MM.1S (cell line): ENCODE results near the gene BDNF.

Source experiments
- DNase-seq: peaks from one replicate; pipeline ENCODE4 v3.0.0-alpha.2; 2015
- H2AFZ ChIP-seq: fragments of 300-600 bp; sonication (generic); 2 replicates; pipeline ENCODE4 v1.6.0; 2016; ENCODE audit warnings: antibody characterized with exemption, low read length
- H3F3A ChIP-seq: fragments of 300-600 bp; sonication (generic); 2 replicates; pipeline ENCODE4 v1.6.1; 2016; ENCODE audit warnings: mild to moderate bottlenecking, antibody characterized with exemption, low read length, moderate library complexity, mixed read lengths; ENCODE audit not compliant: insufficient read depth
- H3K27ac ChIP-seq: fragments of 300-600 bp; sonication (generic); 2 replicates; pipeline ENCODE4 v1.5.1; 2016; ENCODE audit warnings: mild to moderate bottlenecking, low read length
- H3K27me3 ChIP-seq: fragments of 300-600 bp; sonication (generic); replicated peaks from 2 replicates; pipeline ENCODE4 v1.6.0; 2016; ENCODE audit warnings: low read length; ENCODE audit not compliant: insufficient read depth
- H3K36me3 ChIP-seq: fragments of 300-600 bp; sonication (generic); replicated peaks from 2 replicates; pipeline ENCODE4 v1.6.1; 2016; ENCODE audit warnings: mild to moderate bottlenecking, low read length, mixed read lengths; ENCODE audit not compliant: insufficient read depth
- H3K4me1 ChIP-seq: fragments of 300-600 bp; sonication (generic); 2 replicates; pipeline ENCODE4 v1.6.1; 2016; ENCODE audit warnings: low read length, mixed read lengths
- H3K4me2 ChIP-seq: fragments of 300-600 bp; sonication (generic); 2 replicates; pipeline ENCODE4 v1.6.0; 2016; ENCODE audit warnings: low read depth, low read length
- H3K4me3 ChIP-seq: fragments of 300-600 bp; sonication (generic); 2 replicates; pipeline ENCODE4 v1.5.1; 2016; ENCODE audit warnings: low read length, mixed read lengths
- H3K79me2 ChIP-seq: fragments of 300-600 bp; sonication (generic); 2 replicates; pipeline ENCODE4 v1.6.1; 2016; ENCODE audit warnings: mixed run types, low read length, mixed read lengths
- H3K9ac ChIP-seq: fragments of 300-600 bp; sonication (generic); 2 replicates; pipeline ENCODE4 v1.6.1; 2016; ENCODE audit warnings: low read length, mixed read lengths
- H3K9me2 ChIP-seq: fragments of 300-600 bp; sonication (generic); replicated peaks from 2 replicates; pipeline ENCODE4 v1.6.1; 2016; ENCODE audit warnings: mild to moderate bottlenecking, low read length, mixed read lengths; ENCODE audit not compliant: insufficient read depth
- H3K9me3 ChIP-seq: fragments of 300-600 bp; sonication (generic); replicated peaks from 2 replicates; pipeline ENCODE4 v1.6.1; 2016; ENCODE audit warnings: mild to moderate bottlenecking, low read length, mixed read lengths; ENCODE audit not compliant: insufficient read depth
- H4K20me1 ChIP-seq: fragments of 300-600 bp; sonication (generic); 2 replicates; pipeline ENCODE4 v1.6.1; 2016; ENCODE audit warnings: mild to moderate bottlenecking, low read length, moderate library complexity, mixed read lengths; ENCODE audit not compliant: insufficient read depth
- EZH2 ChIP-seq: fragments of 300-600 bp; sonication (generic); optimal IDR thresholded peaks from 2 replicates; pipeline ENCODE3; 2017; ENCODE audit warnings: low read depth, mild to moderate bottlenecking, antibody characterized with exemption, low read length, mixed read lengths
- EZH2phosphoT487 ChIP-seq: fragments of 300-600 bp; sonication (generic); IDR thresholded peaks from 2 replicates; pipeline ENCODE4 v1.6.1; 2018; ENCODE audit warnings: antibody characterized with exemption, low read length
- TF ChIP-seq, protein P1 (sequence below): fragments of 300-600 bp; sonication (generic); IDR thresholded peaks from 2 replicates; pipeline ENCODE4 v1.5.1; 2016; ENCODE audit warnings: antibody characterized with exemption, low read length, mixed read lengths

BDNF gene

DNA sequence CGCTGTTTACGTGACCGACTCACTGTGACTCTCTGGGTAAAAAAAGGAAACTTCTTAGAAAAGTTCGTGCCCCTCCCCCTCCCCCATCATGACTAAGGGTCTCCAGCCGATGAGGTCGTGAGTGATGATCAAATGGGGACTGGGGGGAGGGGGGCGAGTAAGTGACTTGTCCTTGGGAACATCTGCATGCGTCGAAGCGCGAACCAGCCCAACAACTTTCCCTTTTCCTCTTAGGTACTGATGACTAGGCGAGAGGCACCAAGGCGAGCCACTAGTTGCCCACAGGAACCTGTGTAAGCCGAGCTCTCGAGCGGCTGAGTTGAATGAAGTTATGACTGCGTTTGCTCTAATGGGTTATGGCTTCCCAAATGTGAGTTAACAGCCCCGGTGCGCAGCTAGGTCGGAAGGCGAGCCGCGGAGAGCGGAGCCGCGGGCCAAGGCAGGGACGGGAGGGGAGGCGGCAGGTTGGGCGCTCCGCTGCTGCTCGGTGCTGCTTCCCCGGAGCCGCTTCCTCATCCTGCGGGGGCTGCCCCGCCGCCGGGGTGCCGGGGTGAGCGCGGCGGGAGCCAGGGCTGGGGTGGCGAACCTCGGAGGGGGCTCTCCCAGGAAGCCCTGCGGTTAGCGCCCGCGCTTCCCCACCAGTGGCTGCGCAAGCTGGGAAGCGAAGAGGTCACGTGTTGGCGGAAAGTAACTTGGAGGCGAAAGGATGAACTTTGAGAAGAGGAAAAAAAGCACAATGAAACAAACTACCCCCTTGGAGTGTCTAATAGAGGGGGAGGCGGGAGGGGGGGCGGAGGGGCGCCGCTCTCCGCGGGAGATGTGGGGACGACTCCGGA, 22.1 kb upstream of the BDNF start:
- H3K27ac ChIP-seq, result no peak overlapping the region
- peak overlapping the region; percentile 13 for H3K4me3 ChIP-seq
- H3K4me2 ChIP-seq, result peak overlapping the region; percentile 59; the same call in 1 of the 2 replicates
- no peaks in the 10 kb centered on the region for H3K9me3 ChIP-seq
- peak; percentile 37 for DNase-seq
- no peaks in the 10 kb centered on the region for H3K9me2 ChIP-seq
- H3K4me1 ChIP-seq, result no peaks in the 10 kb centered on the region
- TF ChIP-seq EZH2phosphoT487, result no peak
- no peak for TF ChIP-seq EZH2
- TF ChIP-seq, protein P1, sequence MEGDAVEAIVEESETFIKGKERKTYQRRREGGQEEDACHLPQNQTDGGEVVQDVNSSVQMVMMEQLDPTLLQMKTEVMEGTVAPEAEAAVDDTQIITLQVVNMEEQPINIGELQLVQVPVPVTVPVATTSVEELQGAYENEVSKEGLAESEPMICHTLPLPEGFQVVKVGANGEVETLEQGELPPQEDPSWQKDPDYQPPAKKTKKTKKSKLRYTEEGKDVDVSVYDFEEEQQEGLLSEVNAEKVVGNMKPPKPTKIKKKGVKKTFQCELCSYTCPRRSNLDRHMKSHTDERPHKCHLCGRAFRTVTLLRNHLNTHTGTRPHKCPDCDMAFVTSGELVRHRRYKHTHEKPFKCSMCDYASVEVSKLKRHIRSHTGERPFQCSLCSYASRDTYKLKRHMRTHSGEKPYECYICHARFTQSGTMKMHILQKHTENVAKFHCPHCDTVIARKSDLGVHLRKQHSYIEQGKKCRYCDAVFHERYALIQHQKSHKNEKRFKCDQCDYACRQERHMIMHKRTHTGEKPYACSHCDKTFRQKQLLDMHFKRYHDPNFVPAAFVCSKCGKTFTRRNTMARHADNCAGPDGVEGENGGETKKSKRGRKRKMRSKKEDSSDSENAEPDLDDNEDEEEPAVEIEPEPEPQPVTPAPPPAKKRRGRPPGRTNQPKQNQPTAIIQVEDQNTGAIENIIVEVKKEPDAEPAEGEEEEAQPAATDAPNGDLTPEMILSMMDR, result no peak
- no peaks in the 10 kb centered on the region for H3K36me3 ChIP-seq
- H3F3A ChIP-seq, result no peaks in the 10 kb centered on the region
- no peaks in the 10 kb centered on the region for H4K20me1 ChIP-seq
- no peaks in the 10 kb centered on the region for H3K79me2 ChIP-seq
- no peak overlapping the region for H3K9ac ChIP-seq
- H2AFZ ChIP-seq, result no peak overlapping the region
- no peaks in the 10 kb centered on the region for H3K27me3 ChIP-seq

DNA sequence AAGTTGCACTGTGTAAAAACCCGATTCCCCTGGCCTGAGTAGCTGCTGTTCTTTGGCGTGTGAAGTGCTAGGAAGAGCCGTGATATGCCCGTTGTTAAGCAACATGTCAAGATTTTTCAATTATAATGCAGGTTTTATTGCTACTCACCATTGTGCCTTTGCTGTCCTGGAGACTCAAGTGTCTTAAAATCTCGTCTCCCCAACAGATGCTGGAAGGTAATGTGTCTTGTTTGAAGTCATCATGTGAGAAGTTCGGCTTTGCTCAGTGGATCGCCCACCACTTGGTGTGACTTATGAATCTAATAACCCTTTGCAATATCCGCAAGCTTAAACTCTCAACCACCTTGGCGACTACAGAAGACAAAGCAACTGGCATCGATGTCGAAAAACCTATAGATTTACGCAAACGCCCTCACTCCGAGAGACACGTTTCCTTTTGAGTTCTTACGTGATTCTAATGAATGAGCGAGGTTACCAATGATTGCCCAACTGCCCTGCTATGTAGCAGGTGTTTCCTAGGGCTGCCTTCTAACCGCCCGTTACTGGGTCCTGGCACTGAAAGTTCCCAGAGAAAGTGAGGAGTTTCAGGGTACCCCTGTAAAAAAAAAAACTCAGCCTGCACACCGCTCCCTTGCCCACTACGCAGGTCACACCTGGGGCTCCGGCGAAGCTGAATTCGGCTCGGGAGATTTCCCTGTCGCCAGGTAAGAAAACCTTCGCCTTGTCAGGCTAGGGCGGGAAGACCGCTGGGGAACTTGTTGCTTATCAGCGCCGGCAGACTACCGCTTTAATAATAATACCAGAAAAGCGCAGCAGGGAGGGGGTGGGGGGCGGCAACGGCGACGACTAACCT, 21.2 kb upstream of the BDNF start:
- H3K9ac ChIP-seq, result no peak overlapping the region

DNA sequence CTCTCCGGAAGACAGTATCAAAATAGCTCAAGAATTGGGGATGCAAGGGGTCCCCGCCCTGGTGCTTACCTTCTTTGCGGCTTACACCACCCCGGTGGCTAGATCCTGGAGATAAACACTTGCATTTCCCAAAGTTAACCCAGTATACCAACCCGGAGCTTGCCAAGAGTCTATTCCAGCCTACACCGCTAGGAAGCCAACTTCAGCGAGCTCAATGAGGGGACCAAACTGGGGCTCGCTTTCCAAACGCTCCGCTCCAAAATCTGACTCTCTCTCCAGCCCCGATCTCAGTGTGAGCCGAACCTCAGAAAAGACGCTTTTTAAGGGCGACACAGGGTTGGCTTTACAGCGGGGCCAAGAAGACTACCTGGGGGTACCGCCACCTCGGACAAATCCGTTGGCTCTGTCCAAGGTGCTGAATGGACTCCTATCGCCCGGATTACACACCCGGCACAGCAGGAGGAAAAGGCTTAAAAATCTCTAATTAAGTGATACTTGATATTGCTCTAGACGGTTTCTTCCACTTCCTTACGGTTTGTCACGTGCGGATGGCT, 20.1 kb upstream of the BDNF start:
- no peak for DNase-seq
- no peaks in the 10 kb centered on the region for H3F3A ChIP-seq
- TF ChIP-seq EZH2phosphoT487 (no peak), EZH2 (no peak)
- TF ChIP-seq, protein P1, result no peak
- no peaks in the 10 kb centered on the region for H3K4me1 ChIP-seq
- H3K27me3 ChIP-seq, result no peaks in the 10 kb centered on the region
- no peaks in the 10 kb centered on the region for H4K20me1 ChIP-seq
- no peaks in the 10 kb centered on the region for H3K9me2 ChIP-seq
- no peaks in the 10 kb centered on the region for H3K36me3 ChIP-seq
- no peak overlapping the region for H3K4me2 ChIP-seq
- H3K9me3 ChIP-seq, result no peaks in the 10 kb centered on the region
- H2AFZ ChIP-seq, result no peak overlapping the region
- H3K4me3 ChIP-seq, result no peak overlapping the region
- no peak overlapping the region for H3K27ac ChIP-seq
- H3K9ac ChIP-seq, result no peak overlapping the region
- H3K79me2 ChIP-seq, result no peaks in the 10 kb centered on the region

More for the DNA sequence above, 21.2 kb upstream of the BDNF start:
- no peaks in the 10 kb centered on the region for H3K36me3 ChIP-seq
- no peak overlapping the region for H3K27ac ChIP-seq
- DNase-seq, result peak; percentile 20
- TF ChIP-seq EZH2 (no peak), EZH2phosphoT487 (no peak)
- TF ChIP-seq, protein P1, result no peak
- H3K79me2 ChIP-seq, result no peaks in the 10 kb centered on the region
- H2AFZ ChIP-seq, result no peak overlapping the region
- H3K9me2 ChIP-seq, result no peaks in the 10 kb centered on the region
- no peaks in the 10 kb centered on the region for H4K20me1 ChIP-seq
- no peaks in the 10 kb centered on the region for H3K27me3 ChIP-seq
- peak overlapping the region; percentile 13; the same call in 1 of the 2 replicates for H3K4me3 ChIP-seq
- H3K9me3 ChIP-seq, result no peaks in the 10 kb centered on the region
- H3K4me2 ChIP-seq, result peak overlapping the region; percentile 59; the same call in 1 of the 2 replicates
- no peaks in the 10 kb centered on the region for H3K4me1 ChIP-seq
- H3F3A ChIP-seq, result no peaks in the 10 kb centered on the region
